ENCODE measurements around the gene ZBP1.

Gene ZBP1

GRCh38 chr20:57657535-57658446 is 37.6 kb upstream of the ZBP1 start:
- FAIRE-seq = no peak

DNA sequence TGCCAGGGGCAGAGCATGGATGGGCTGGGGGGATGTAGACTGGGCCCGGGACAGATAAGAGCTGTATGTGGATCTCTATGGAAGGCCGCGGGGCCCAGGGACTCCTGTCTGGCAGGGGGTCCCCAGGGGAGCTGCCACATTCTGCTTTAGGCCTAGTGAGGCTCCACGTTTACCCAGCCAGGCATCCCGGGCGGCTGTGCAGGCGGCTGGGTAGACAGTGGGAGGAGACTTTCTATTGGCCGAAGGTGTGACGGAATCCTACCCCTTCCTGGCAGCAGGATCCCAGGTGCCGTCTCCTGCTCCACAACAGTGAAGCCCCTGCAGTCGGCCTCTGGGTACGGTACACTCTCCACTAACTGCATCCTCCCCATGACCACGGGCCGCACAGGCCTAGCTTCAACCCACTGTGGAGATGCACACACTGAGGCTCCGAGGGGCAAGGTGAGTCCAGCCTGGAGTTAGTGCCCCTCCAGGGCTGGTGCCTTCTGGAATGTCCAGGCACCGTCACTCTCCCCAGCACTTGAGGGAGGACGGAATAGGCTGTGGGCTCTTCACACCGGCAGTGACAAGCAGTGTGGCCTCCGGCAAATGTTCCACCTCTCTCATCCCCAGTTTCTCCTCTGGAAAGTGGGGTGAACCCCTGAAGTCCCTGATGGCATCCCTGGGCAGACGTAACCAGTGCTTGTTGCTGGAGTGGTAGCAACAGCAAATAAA is 36.8 kb upstream of the ZBP1 start:
- no peak for FAIRE-seq

- no peak for FAIRE-seq
Observed at GRCh38 chr20:57656252-57656820, 36.1 kb upstream of the ZBP1 start.

GRCh38 chr20:57655809-57656155 is 35.6 kb upstream of the ZBP1 start:
- FAIRE-seq = no peak

DNA sequence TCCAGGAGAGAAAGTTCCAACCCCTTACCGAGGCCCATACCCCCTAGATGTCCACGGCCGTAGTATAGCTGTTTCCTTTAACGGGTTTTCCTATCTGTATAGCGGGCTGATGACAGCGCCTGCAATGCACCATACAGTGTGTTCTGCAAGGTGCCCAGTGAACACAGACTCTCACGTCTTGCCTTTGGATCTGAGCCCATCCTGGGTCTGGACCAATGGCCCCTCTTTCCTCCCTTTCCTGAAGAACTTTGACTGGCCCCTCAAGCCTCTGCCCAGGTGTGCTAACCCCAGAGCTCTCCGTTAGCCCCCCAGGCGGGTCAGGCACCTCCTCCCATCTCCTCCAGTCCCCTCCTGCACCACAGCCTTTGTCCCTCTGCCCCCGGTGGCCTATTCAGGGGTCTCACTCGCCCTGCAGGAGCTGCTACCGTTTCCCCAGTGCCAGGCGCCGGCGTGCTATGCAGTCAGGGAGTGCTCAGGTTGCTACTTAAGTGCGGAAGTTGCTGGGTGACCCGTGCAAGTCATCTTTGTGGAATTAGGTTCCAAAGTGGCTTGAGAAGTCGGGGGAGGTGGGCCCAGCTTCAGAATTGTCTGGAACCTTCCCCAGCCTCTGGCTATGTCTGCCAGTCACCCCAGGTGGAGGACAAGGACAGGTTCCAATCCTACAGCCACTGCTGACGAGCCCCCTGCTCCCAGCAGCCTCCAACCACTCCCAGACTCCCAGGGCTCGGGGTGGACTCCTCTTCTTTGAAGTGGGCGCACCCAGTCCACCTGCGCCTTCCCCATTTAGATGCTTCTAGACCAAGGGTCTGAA is 35.0 kb upstream of the ZBP1 start:
- no peak for FAIRE-seq

DNA sequence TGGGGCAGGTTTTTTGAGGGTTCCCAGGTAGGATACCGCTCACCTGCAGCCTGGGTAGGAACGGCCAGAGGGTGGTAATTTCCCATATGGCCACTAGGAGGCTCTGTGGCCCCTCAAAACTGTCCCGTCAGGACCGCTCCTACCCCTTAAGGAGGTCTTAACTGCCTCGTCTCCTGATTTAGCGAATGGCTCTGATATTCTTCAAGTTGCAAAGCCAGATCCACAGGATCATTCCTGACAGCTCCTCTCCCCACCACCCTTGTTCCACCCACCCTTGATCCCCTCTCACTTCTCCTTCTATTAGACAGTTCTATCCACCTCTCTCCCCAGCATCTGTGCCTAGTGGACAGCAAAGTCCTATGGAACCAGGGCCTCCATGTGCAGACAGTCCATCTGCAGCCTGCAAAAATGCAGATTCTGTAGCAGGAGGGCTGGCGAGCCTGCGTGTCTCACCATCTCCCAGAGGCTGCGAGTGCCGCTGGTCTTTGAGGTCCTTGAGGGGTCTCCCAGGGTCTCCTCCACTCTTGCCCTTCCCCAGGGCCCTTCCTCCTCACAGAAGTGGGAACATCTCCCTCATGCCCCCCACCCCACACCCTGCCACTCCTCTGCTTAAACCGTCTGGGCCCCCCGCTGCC is 34.3 kb upstream of the ZBP1 start:
- no peak for FAIRE-seq

GRCh38 chr20:57653910-57654309 is 33.7 kb upstream of the ZBP1 start:
- no peak for FAIRE-seq

GRCh38 chr20:57653546-57653900 is 33.3 kb upstream of the ZBP1 start:
- FAIRE-seq = no peak

DNA sequence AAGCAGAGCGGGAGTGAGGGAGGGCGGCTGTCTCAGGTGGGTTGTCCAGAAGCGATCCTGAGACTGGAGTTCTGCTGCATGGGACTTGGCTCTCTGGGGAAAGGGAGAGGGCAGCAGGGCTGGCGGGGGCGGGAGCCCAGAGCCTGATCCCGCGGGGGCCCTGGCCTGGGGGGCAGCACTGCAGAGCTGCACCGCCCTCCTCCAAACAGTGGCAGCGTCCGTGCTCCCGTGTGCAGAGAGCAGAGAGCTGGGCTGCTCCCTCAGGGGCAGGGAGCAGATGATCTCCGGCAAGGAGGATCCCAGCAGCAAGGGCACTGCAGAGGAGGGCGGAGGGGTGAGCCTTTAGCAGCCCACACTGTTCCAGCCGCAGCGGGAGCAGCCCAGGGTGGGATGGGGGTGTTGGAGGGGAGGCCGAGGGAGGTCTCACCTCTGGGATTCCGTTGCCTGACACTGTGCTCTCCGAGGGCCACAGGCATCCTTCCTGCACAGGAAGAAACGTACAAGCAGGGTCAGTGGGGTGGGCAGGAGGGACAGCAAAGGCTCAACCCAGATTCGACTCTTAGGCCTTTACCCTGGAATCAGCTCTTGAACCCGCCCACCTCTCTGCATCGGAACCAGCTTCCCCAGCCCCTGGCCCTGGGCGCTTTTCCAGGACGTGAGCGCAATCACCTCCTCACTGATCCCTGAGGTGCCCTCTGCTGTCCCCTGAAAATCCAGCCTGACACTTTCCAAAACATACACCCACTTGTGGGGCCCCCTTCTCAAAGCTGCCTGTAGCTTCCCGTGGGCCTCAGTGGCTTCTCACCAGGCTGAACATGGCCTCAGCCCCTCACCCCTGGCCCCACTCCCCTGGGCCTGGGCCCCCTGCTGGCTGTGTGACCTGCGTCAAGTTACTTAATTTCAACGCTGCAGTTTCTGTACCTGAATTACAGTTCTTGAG is 32.6 kb upstream of the ZBP1 start:
- no peak for FAIRE-seq

DNA sequence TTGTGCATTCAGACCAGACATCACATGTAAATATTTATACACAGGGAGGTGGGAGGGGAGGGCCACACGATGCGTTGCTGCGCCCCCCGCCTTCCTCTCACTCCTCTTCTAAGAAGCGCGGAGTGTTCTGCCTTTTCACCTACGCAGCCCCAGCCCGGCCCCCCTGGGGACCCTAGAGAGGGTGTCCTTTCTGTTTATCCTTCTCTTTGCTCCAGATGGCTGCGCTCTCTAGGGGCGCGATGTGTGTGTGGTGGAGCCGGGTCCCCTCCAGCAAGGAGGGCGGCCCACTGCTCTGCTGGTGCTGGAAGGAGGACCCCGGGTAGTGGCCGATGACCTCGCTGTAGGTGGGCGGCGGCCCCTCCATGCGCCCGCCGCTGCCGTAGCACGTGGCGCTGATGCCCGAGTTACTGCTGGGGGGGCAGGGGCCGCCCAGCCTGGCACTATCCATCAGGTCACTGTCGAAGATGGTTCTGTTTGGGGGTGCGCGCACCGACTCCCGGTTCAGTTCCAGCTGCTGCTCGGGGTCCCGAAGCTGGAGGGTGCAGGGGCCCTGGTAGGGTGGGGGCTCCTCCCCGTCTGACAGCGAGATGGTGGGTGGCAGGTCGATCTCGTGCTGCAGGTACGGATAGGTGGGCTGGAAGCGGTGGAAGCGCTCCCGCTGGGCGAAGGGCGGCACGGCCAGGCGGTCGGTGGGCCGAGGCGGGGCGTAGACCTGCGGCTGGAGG is 31.8 kb upstream of the ZBP1 start:
- no peak for FAIRE-seq

GRCh38 chr20:57650756-57651483 is 30.7 kb upstream of the ZBP1 start:
- no peak for FAIRE-seq

- FAIRE-seq = no peak
Observed at GRCh38 chr20:57650266-57650665, 30.0 kb upstream of the ZBP1 start.

GRCh38 chr20:57649617-57650015 is 29.4 kb upstream of the ZBP1 start:
- FAIRE-seq = no peak

DNA sequence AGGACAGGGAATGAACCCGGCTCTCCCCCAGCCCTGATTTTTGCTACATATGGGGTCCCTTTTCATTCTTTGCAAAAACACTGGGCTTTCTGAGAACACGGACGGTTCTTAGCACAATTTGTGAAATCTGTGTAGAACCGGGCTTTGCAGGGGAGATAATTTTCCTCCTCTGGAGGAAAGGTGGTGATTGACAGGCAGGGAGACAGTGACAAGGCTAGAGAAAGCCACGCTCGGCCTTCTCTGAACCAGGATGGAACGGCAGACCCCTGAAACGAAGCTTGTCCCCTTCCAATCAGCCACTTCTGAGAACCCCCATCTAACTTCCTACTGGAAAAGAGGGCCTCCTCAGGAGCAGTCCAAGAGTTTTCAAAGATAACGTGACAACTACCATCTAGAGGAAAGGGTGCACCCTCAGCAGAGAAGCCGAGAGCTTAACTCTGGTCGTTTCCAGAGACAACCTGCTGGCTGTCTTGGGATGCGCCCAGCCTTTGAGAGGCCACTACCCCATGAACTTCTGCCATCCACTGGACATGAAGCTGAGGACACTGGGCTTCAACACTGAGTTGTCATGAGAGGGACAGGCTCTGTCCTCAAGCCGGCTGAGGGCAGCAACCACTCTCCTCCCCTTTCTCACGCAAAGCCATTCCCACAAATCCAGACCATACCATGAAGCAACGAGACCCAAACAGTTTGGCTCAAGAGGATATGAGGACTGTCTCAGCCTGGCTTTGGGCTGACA is 28.8 kb upstream of the ZBP1 start:
- no peak for FAIRE-seq

DNA sequence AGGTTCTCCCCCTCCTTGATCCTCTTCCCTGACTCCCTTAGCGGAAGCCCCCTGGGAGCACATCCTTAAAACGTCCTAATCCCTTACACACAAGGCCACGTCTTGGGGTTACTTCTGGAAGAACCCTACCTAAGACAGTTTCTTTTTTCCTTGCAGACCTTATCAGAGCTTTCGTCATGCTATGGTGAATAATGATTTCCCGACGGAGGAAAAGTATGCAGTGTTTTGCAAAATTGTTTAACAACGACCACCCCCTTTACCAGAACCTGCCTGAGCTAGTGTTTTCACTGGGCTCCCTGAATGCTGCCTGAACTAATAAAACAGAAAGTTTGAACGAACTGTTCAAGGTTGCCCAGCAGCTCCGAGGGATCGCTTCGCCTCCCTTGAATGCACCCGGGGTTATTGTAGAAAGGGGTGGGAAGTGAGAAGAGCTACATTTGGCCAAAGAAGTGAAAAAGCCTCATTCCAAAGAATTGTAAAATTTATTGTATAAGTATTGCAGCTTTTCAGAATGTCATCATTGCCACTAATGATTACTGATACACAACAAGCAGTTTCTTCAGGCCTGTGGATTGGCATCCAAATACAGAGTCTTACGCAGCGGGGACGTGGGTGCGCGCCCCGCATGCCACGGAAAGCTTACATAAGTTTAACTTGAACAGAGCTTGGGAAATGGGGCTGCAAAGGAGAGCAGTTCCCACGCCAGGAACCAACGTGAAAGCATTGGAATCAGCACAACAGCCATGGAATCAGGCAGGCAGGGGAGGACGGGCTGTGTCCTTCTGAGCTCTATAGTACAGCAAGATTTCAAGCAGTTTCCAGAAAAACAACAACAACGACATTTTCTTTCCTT is 27.9 kb upstream of the ZBP1 start:
- FAIRE-seq = no peak

GRCh38 chr20:57647006-57647932 is 27.0 kb upstream of the ZBP1 start:
- FAIRE-seq = no peak

DNA sequence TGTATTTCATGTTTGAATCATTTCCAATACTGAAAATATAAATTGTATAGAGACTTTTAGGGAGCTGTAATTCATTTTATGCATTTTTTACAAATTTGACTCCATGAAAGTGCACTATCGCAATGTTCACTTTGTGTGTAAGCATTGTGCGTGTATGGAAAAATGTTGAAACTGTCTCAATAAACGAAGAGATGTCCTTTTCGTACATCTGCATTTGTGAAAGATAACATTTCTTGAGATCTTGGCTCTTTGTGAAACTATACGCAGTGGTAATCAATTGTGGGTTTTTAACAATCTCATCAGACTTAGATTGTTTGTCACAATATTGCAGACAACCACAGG is 18.6 kb upstream of the ZBP1 start:
- no peak for FAIRE-seq

Measured in endometrium (tissue), 2 donors.